OCI-LY1 (cell line): ENCODE results near the gene CFAP61.

ENCODE experiments used
- H2AFZ ChIP-seq: fragments of 200-600 bp; sonication (generic), shearing (Covaris generic); 2 replicates; pipeline ENCODE4 v1.6.0; 2014; ENCODE audit warnings: antibody characterized with exemption, mild to moderate bottlenecking, low read length
- H3F3A ChIP-seq: fragments of 200-600 bp; sonication (generic), shearing (Covaris generic); 2 replicates; pipeline ENCODE4 v1.6.0; 2014; ENCODE audit warnings: mild to moderate bottlenecking, antibody characterized with exemption, low read length, moderate library complexity; ENCODE audit not compliant: insufficient read depth
- H3K27ac ChIP-seq: fragments of 200-600 bp; sonication (generic); 2 replicates; pipeline ENCODE4 v1.5.1; 2014; ENCODE audit warnings: low read length, mixed run types, mild to moderate bottlenecking, low read depth; ENCODE audit not compliant: poor library complexity, severe bottlenecking
- H3K27me3 ChIP-seq: fragments of 200-600 bp; sonication (generic); 2 replicates; pipeline ENCODE4 v1.6.0; 2014; ENCODE audit warnings: antibody characterized with exemption, mild to moderate bottlenecking, low read length, moderate library complexity; ENCODE audit not compliant: insufficient read depth
- H3K36me3 ChIP-seq: fragments of 200-600 bp; sonication (generic); 2 replicates; pipeline ENCODE4 v1.6.1; 2014; ENCODE audit warnings: mild to moderate bottlenecking, antibody characterized with exemption, low read length, moderate library complexity, mixed read lengths; ENCODE audit not compliant: insufficient read depth
- H3K4me1 ChIP-seq: fragments of 200-600 bp; sonication (generic); 2 replicates; pipeline ENCODE4 v1.5.1; 2014; ENCODE audit warnings: mild to moderate bottlenecking, low read length, moderate library complexity; ENCODE audit not compliant: insufficient read depth, severe bottlenecking
- H3K4me2 ChIP-seq: fragments of 200-600 bp; sonication (generic), shearing (Covaris generic); 2 replicates; pipeline ENCODE4 v1.6.1; 2014; ENCODE audit warnings: low read length
- H3K4me3 ChIP-seq: fragments of 200-600 bp; sonication (generic); 2 replicates; pipeline ENCODE4 v1.5.1; 2014; ENCODE audit warnings: low read length, low read depth, mild to moderate bottlenecking, mixed read lengths; ENCODE audit not compliant: poor library complexity, severe bottlenecking
- H3K79me2 ChIP-seq: fragments of 200-600 bp; shearing (Covaris generic); 2 replicates; pipeline ENCODE4 v1.6.1; 2016; ENCODE audit warnings: mixed run types, low read length, mixed read lengths; ENCODE audit not compliant: insufficient read depth
- H3K9ac ChIP-seq: fragments of 200-600 bp; sonication (generic), shearing (Covaris generic); 2 replicates; pipeline ENCODE4 v1.6.1; 2014; ENCODE audit warnings: mild to moderate bottlenecking, low read length, mixed read lengths
- H3K9me2 ChIP-seq: fragments of 200-600 bp; sonication (generic), shearing (Covaris generic); 2 replicates; pipeline ENCODE4 v1.6.1; 2014; ENCODE audit warnings: low read depth, mild to moderate bottlenecking, low read length, mixed read lengths
- H3K9me3 ChIP-seq: fragments of 200-600 bp; shearing (Covaris generic); 2 replicates; pipeline ENCODE4 v1.6.1; 2014; ENCODE audit warnings: low read length, mixed read lengths
- H4K20me1 ChIP-seq: fragments of 200-600 bp; sonication (generic), shearing (Covaris generic); 2 replicates; pipeline ENCODE4 v1.6.0; 2016; ENCODE audit warnings: mild to moderate bottlenecking, low read length; ENCODE audit not compliant: insufficient read depth
- EZH2 ChIP-seq: fragments of 200-600 bp; sonication (generic), shearing (Covaris generic); IDR thresholded peaks from 2 replicates; pipeline ENCODE4 v1.8.0; 2017; ENCODE audit warnings: borderline replicate concordance, mixed run types, mild to moderate bottlenecking, antibody characterized with exemption, low read length, moderate library complexity, mixed read lengths
- TF ChIP-seq, protein P1 (sequence below): fragments of 200-600 bp; sonication (generic), shearing (Covaris generic); IDR thresholded peaks from 2 replicates; pipeline ENCODE4 v1.5.1; 2017; ENCODE audit warnings: mild to moderate bottlenecking, antibody characterized with exemption, low read length, moderate library complexity, mixed read lengths

CFAP61 gene

DNA sequence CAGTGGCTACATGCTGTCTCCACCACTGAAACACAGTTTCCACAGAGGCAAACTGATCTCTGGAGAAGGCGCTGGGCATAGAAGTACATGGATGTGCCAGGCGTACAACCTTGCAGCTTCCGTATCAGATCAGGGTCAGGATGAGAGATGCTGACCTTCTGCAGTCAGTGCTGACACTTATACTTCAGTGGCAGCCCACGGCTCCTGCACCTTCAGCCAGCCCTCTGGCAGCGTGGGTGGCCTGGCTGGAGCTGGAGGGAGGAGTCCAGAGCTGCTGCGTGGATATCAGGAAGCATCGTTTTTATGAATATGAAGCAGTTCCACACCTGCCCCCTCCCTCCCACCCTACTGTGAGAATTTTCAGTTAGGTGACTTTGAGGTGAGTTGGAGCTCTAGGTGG is 149.3 kb downstream of the CFAP61 start:
- Histone ChIP-seq H3K9me3 (no peaks in the 10 kb centered on the region), H3K27me3 (no peaks in the 10 kb centered on the region), H2AFZ (no peak overlapping the region), H3K4me3 (no peak overlapping the region), H3K27ac (no peak overlapping the region), H3K9me2 (no peaks in the 10 kb centered on the region), H3F3A (no peaks in the 10 kb centered on the region), H3K79me2 (no peaks in the 10 kb centered on the region), H4K20me1 (no peaks in the 10 kb centered on the region), H3K36me3 (no peaks in the 10 kb centered on the region), H3K4me1 (no peaks in the 10 kb centered on the region), H3K4me2 (no peak overlapping the region), H3K9ac (no peak overlapping the region)
- TF ChIP-seq EZH2 = no peak
- TF ChIP-seq, protein P1, sequence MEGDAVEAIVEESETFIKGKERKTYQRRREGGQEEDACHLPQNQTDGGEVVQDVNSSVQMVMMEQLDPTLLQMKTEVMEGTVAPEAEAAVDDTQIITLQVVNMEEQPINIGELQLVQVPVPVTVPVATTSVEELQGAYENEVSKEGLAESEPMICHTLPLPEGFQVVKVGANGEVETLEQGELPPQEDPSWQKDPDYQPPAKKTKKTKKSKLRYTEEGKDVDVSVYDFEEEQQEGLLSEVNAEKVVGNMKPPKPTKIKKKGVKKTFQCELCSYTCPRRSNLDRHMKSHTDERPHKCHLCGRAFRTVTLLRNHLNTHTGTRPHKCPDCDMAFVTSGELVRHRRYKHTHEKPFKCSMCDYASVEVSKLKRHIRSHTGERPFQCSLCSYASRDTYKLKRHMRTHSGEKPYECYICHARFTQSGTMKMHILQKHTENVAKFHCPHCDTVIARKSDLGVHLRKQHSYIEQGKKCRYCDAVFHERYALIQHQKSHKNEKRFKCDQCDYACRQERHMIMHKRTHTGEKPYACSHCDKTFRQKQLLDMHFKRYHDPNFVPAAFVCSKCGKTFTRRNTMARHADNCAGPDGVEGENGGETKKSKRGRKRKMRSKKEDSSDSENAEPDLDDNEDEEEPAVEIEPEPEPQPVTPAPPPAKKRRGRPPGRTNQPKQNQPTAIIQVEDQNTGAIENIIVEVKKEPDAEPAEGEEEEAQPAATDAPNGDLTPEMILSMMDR = no peak

DNA sequence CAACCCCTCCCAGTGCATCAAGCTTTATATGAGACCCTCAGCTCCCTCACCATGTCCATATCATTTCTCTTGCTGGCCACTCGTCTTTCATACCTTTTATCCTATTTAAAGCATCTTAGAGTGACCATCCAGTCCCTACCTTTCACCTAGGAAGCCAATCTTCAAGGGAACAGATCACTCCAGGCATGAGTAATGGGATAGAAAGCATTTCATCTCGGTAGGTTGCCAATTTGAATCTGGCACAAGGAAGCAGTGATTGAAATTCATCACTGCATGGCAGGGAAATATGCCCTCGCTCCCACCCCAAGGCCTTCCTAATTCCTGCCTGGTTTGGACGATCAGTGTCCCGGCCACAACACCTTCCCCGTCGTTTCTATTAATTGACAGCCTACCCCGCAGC is 150.4 kb downstream of the CFAP61 start:
- no peak overlapping the region for H3K4me2 ChIP-seq
- H3K9ac ChIP-seq = no peak overlapping the region
- no peaks in the 10 kb centered on the region for H3K27me3 ChIP-seq
- H3K9me2 ChIP-seq = no peaks in the 10 kb centered on the region
- H3K4me3 ChIP-seq = no peak overlapping the region
- no peaks in the 10 kb centered on the region for H3K79me2 ChIP-seq
- H2AFZ ChIP-seq = no peak overlapping the region
- H3K9me3 ChIP-seq = no peaks in the 10 kb centered on the region
- H3K27ac ChIP-seq = no peak overlapping the region
- H3K4me1 ChIP-seq = no peaks in the 10 kb centered on the region
- no peaks in the 10 kb centered on the region for H3F3A ChIP-seq
- H4K20me1 ChIP-seq = no peaks in the 10 kb centered on the region
- TF ChIP-seq, protein P1 = no peak
- no peak for TF ChIP-seq EZH2
- no peaks in the 10 kb centered on the region for H3K36me3 ChIP-seq

DNA sequence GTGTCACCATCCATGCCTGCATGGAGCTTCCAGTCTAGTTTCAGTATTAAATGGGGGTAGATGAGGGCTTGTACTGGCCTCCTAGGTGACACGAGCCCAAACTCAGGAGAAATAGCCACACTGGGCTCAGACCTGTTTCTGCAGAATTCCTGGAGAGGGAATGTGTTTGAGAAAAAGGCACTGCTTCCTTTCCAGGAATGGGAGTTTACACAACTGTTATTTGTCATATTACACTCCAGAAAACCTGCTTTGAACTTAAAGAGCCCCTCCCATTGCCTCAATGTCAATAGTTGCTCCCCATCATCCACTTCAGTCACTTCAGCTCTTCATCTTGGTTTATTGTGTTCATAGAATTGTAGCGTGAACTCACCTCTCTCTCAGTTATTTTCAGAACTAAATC is 151.5 kb downstream of the CFAP61 start:
- no peak overlapping the region for H3K4me3 ChIP-seq
- no peaks in the 10 kb centered on the region for H3K4me1 ChIP-seq
- no peak for TF ChIP-seq EZH2
- TF ChIP-seq, protein P1 = no peak
- H3K27me3 ChIP-seq = no peaks in the 10 kb centered on the region
- no peaks in the 10 kb centered on the region for H3F3A ChIP-seq
- no peak overlapping the region for H3K4me2 ChIP-seq
- no peaks in the 10 kb centered on the region for H4K20me1 ChIP-seq
- H3K9me3 ChIP-seq = no peaks in the 10 kb centered on the region
- H3K9me2 ChIP-seq = no peaks in the 10 kb centered on the region
- H2AFZ ChIP-seq = no peak overlapping the region
- no peak overlapping the region for H3K27ac ChIP-seq
- H3K9ac ChIP-seq = no peak overlapping the region
- H3K36me3 ChIP-seq = no peaks in the 10 kb centered on the region
- H3K79me2 ChIP-seq = no peaks in the 10 kb centered on the region
